K562 (cell line): ENCODE measurements around the gene APCDD1L. TPM values are rescaled to one million over a fixed set of nuclear protein-coding genes. Genes with fewer than 3 reads are reported as not detected.
A peak's percentile ranks its signal among the peaks of the same experiment; 100 is the strongest.

ENCODE experiments used
- ATAC-seq: fragments of 200-7000 bp; cut with Tn5 transposase; 3 replicates; pipeline ENCODE4 v1.9.1; 2020; ENCODE audit warnings: moderate library complexity
- BruUV-seq: library from RNA; stranded (reverse); fragments of 400-500 nt; replicated peaks from 2 replicates; lab custom pipeline; 2021; lab: Mats Ljungman, UMichigan
- CTCF ChIA-PET: fragments of 300-600 bp; formaldehyde crosslinking; extraction: SDS; loops from one replicate; lab custom pipeline; 2021; ENCODE audit warnings: low intra/inter-chr PET ratio; lab: Yijun Ruan, JAX
- POLR2A ChIA-PET: fragments of 300-600, 350-650 bp; sonication (Branson Sonifier 250); formaldehyde crosslinking; extraction: SDS; loops from one replicate; lab custom pipeline; 2021; ENCODE audit warnings: antibody characterized with exemption, inconsistent platforms; lab: Yijun Ruan, JAX
- DNase-seq, 4 experiments: peaks; one replicate each; pipeline versions ENCODE4 v3.0.0 to v3.0.0-alpha.2; 2011 to 2018; ENCODE audit warnings: low spot score in 3 of 4, mixed read lengths in 3 of 4; ENCODE audit errors: extremely low read depth in 1 of 4
- FAIRE-seq: peaks from 2 replicates; lab custom pipeline; 2011; peaks lifted over from hg19 to GRCh38; lab: Jason Lieb, UNC
- H2AFZ ChIP-seq: 2 replicates; pipeline ENCODE4 v1.6.0; 2011; ENCODE audit warnings: low read depth, low read length, control low read depth, inconsistent platforms
- H3K27ac ChIP-seq: fragments of 200-600 bp; 3 replicates; pipeline ENCODE4 v1.8.0; 2011; ENCODE audit warnings: low read depth, mild to moderate bottlenecking, control low read depth, inconsistent platforms, low read length, moderate library complexity, mixed read lengths; ENCODE audit errors: extremely low read depth
- H3K27me3 ChIP-seq, 2 experiments: fragments of 300-600 bp in 1 of 2; 2 replicates in 1 of 2; 3 replicates in 1 of 2; pipeline versions ENCODE4 v1.6.0 to v1.8.0; 2011; ENCODE audit warnings: inconsistent platforms in 2 of 2, low read length in 2 of 2, mild to moderate bottlenecking in 1 of 2, mixed read lengths in 1 of 2, moderate library complexity in 1 of 2; ENCODE audit not compliant: control insufficient read depth in 2 of 2, insufficient read depth in 2 of 2
- H3K36me3 ChIP-seq: fragments of 300-600 bp; 3 replicates; pipeline ENCODE4 v1.8.0; 2011; ENCODE audit warnings: mild to moderate bottlenecking, low read length, inconsistent platforms; ENCODE audit not compliant: control insufficient read depth, insufficient read depth
- H3K4me1 ChIP-seq, 2 experiments: fragments of 200-600 bp in 1 of 2; replicated peaks in 1 of 2; 2 replicates in 1 of 2; 3 replicates in 1 of 2; pipeline versions ENCODE4 v1.5.1 to v1.8.0; 2011; ENCODE audit warnings: inconsistent platforms in 2 of 2, low read length in 2 of 2, mild to moderate bottlenecking in 1 of 2, mixed read lengths in 1 of 2, moderate library complexity in 1 of 2; ENCODE audit not compliant: control insufficient read depth in 2 of 2, insufficient read depth in 2 of 2
- H3K4me2 ChIP-seq: 2 replicates; pipeline ENCODE4 v1.6.1; 2011; ENCODE audit warnings: low read length, control low read depth, inconsistent platforms, mixed read lengths; ENCODE audit not compliant: insufficient read depth
- H3K4me3 ChIP-seq: fragments of 200-600 bp; sonication (generic), shearing (Covaris generic); 2 replicates; pipeline ENCODE4 v1.5.1; 2016; ENCODE audit warnings: control low read depth, inconsistent platforms
- H3K79me2 ChIP-seq: fragments of 200-600 bp; 3 replicates; pipeline ENCODE4 v1.8.0; 2011; ENCODE audit warnings: low read length, inconsistent platforms; ENCODE audit not compliant: control insufficient read depth, insufficient read depth
- H3K9ac ChIP-seq, 2 experiments: 2 replicates each; pipeline versions ENCODE4 v1.6.0 to v1.6.1; 2011; ENCODE audit warnings: low read depth in 2 of 2, low read length in 2 of 2, control low read depth in 1 of 2, inconsistent platforms in 1 of 2, mild to moderate bottlenecking in 1 of 2, mixed read lengths in 1 of 2; ENCODE audit not compliant: insufficient read depth in 1 of 2
- H3K9me1 ChIP-seq: one replicate; pipeline ENCODE4 v1.6.0; 2011; ENCODE audit warnings: inconsistent platforms, mild to moderate bottlenecking, low read length, moderate library complexity; ENCODE audit not compliant: control insufficient read depth, insufficient read depth
- H3K9me3 ChIP-seq: replicated peaks from 2 replicates; pipeline ENCODE4 v1.5.1; 2011; ENCODE audit warnings: low read depth, low read length, inconsistent platforms; ENCODE audit not compliant: control insufficient read depth, insufficient read depth
- H4K20me1 ChIP-seq: replicated peaks from 2 replicates; pipeline ENCODE4 v1.6.1; 2011; ENCODE audit warnings: low read length, inconsistent platforms, mixed read lengths; ENCODE audit not compliant: control insufficient read depth, insufficient read depth
- CC2D1A ChIP-seq: fragments of 450-650 bp; IDR thresholded peaks from 2 replicates; pipeline ENCODE4 v1.6.1; 2017; ENCODE audit warnings: mild to moderate bottlenecking
- CHCHD3 ChIP-seq: fragments of 250-450 bp; sonication (Bioruptor Pico); IDR thresholded peaks from 2 replicates; pipeline ENCODE4 v2.1.2; 2022; ENCODE audit warnings: mild to moderate bottlenecking
- CREM ChIP-seq: IDR thresholded peaks from 2 replicates; pipeline ENCODE4 v1.6.1; 2014; ENCODE audit warnings: antibody characterized with exemption, low read depth
- FOXA1 ChIP-seq: fragments of 450-650 bp; IDR thresholded peaks from 2 replicates; pipeline ENCODE4 v1.6.1; 2016; ENCODE audit warnings: mild to moderate bottlenecking, borderline replicate concordance
- MYC ChIP-seq, 2 experiments: fragments of 250-450 bp in 1 of 2; sonication (Bioruptor Pico) in 1 of 2; IDR thresholded peaks; 2 replicates each; pipeline versions ENCODE4 v1.5.1 to v1.6.1; 2012 to 2021; ENCODE audit warnings: low read depth in 2 of 2, borderline replicate concordance in 1 of 2, improper control_type of control experiment in 1 of 2, low read length in 1 of 2, mild to moderate bottlenecking in 1 of 2, moderate library complexity in 1 of 2
- NONO ChIP-seq, 2 experiments: fragments of 200-400 bp in 1 of 2; fragments of 450-650 bp in 1 of 2; formaldehyde crosslinking in 1 of 2; IDR thresholded peaks; 2 replicates each; pipeline ENCODE4 v1.6.1; 2017; ENCODE audit warnings: low read depth in 2 of 2, mild to moderate bottlenecking in 2 of 2, moderate library complexity in 2 of 2, low read length in 1 of 2
- POLR2A ChIP-seq: fragments of 450-650 bp; conservative IDR thresholded peaks from 2 replicates; pipeline ENCODE4 v1.6.1; 2016
- RFX5 ChIP-seq: IDR thresholded peaks from 2 replicates; pipeline ENCODE4 v1.6.1; 2011; ENCODE audit warnings: low read depth, mild to moderate bottlenecking, improper control_type of control experiment, low read length
- TCF3 ChIP-seq: sonication (generic); formaldehyde crosslinking; IDR thresholded peaks from 2 replicates; pipeline ENCODE4 v1.4.0; 2020; ENCODE audit warnings: mild to moderate bottlenecking, missing genetic modification reagents
- ZNF146 ChIP-seq: IDR thresholded peaks from one replicate; pipeline ENCODE4 v1.6.1; 2018; ENCODE audit warnings: missing compliant biosample characterization; ENCODE audit not compliant: unreplicated experiment
- ZNF644 ChIP-seq: fragments of 200-800 bp; sonication (Bioruptor generic); IDR thresholded peaks from 2 replicates; pipeline ENCODE4 v1.6.1; 2016; ENCODE audit warnings: low read depth, missing genetic modification characterization, missing compliant biosample characterization
- WGBS: fragments of 100-300 bp; shearing (Covaris generic); methylation state at CpG from one replicate; pipeline ENCODE4 v1.1.6; 2016; ENCODE audit warnings: low coverage, mixed read lengths; ENCODE audit not compliant: insufficient coverage; ENCODE audit errors: missing lambda C conversion rate; 5-methylcytosine and 5-hydroxymethylcytosine counted together
- in situ Hi-C: fragments of 300-500 bp; cut with MboI; formaldehyde crosslinking; loops from 4 replicates; pipeline ENCODE4 v1.15.0; 2018; ENCODE audit warnings: inconsistent platforms, mixed read lengths
- intact Hi-C: fragments of 100-400 bp; cut with micrococcal nuclease; formaldehyde crosslinking; loops from 2 replicates; pipeline ENCODE4 v1.14.2; 2022
- polyA plus RNA-seq, 8 experiments: library from polyadenylated mRNA; depleted of rRNA in 4 of 8; stranded (reverse) in 5 of 8; unstranded in 3 of 8; fragments of >200 nt; fragmentation: Nextera tagmentation in 2 of 8; fragmentation: Illumina TruSeq in 1 of 8; extraction: Ambion mirVana in 2 of 8; extraction: Trizol in 1 of 8; gene quantifications; 2 replicates each; pipeline versions ENCODE4 v1.2.1 to v1.2.3, GENCODE V29; 2011 to 2014; ENCODE audit warnings: inconsistent platforms in 1 of 8, missing spikeins in 1 of 8
- total RNA-seq, 7 experiments: library from RNA; depleted of rRNA in 6 of 7; stranded (reverse); fragments of >200 nt in 6 of 7; fragmentation: Illumina TruSeq in 2 of 7; extraction: Trizol in 2 of 7; gene quantifications; 2 replicates each; pipeline versions ENCODE4 v1.2.1 to v1.2.3, GENCODE V29; 2011 to 2021; ENCODE audit warnings: low replicate concordance in 1 of 7
- TF ChIP-seq, protein P1 (sequence below): fragments of 250-450 bp; sonication (Bioruptor Pico); IDR thresholded peaks from 2 replicates; pipeline ENCODE4 v1.4.0; 2020; ENCODE audit warnings: mild to moderate bottlenecking, moderate library complexity

Gene APCDD1L
- total and polyA plus RNA-seq, 9 of the 15 experiments (the other 6 are each of a cell fraction or from before 2014, with no cell fraction given) = not detected

DNA sequence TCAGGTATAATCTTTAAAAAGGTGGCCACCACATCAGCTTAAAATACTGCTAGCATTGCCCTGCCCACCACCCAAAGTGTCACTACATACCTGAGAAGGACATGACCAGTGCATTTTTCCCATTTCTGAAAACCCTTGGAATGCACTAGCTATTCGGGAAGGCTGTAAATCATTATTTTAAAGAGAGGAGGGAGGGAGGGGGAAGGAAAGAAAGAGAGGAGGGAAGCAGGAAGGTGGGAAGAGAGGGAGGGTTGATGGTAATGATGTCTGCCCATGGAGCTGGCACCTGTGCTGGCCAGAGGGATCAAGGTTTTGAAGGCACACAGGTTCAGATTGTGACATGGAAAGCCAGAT lies 93.7 kb downstream of the APCDD1L start:
- H2AFZ ChIP-seq = no peak overlapping the region
- H3K27ac ChIP-seq = no peak overlapping the region
- no peaks in the 10 kb centered on the region for H3K9me1 ChIP-seq
- ChIA-PET CTCF (no interaction called here), POLR2A (interaction anchor here (1.3 to 2.1 kb wide), 4 partner anchors 11 to 16 kb away, joined by 3 to 5 read pairs (median 4); no protein-coding TSS in a partner anchor)
- H3K9ac ChIP-seq = no peak overlapping the region
- peaks cover 80% of the 10 kb centered on the region for H3K36me3 ChIP-seq
- peaks cover 95% of the 10 kb centered on the region for H3K79me2 ChIP-seq
- H3K4me1 ChIP-seq = peaks cover 0 to 9% of the 10 kb centered on the region in 2 experiments; a peak in 2 of 5 replicates
- H3K4me2 ChIP-seq = no peak overlapping the region
- in situ Hi-C loops (no loop called here), intact Hi-C loops (no loop called here)
- H3K9me3 ChIP-seq = no peaks in the 10 kb centered on the region
- no peak overlapping the region for H3K4me3 ChIP-seq
- DNase-seq = no peak
- BruUV-seq = no TSS peak
- peaks cover 12% of the 10 kb centered on the region for H4K20me1 ChIP-seq
- H3K27me3 ChIP-seq = no peaks in the 10 kb centered on the region
- FAIRE-seq = no peak
- WGBS = 78% methylated on average over 1 of the region's 1 CpG
- no peak for ATAC-seq
- no peak for TF ChIP-seq ZNF146 (CRISPR knock-in tag)
- 0 out of 2 replicates have a peak, but pooled peaks have one; percentile 24 for TF ChIP-seq POLR2A
- TF ChIP-seq MYC (IDR thresholded peaks at IDR 0.05; ENCODE audit: low read depth, low read length) = no peak
- TF ChIP-seq MYC (CRISPR knock-in tag; IDR thresholded peaks at IDR 0.05; ENCODE audit: borderline replicate concordance, low read depth) = no peak

DNA sequence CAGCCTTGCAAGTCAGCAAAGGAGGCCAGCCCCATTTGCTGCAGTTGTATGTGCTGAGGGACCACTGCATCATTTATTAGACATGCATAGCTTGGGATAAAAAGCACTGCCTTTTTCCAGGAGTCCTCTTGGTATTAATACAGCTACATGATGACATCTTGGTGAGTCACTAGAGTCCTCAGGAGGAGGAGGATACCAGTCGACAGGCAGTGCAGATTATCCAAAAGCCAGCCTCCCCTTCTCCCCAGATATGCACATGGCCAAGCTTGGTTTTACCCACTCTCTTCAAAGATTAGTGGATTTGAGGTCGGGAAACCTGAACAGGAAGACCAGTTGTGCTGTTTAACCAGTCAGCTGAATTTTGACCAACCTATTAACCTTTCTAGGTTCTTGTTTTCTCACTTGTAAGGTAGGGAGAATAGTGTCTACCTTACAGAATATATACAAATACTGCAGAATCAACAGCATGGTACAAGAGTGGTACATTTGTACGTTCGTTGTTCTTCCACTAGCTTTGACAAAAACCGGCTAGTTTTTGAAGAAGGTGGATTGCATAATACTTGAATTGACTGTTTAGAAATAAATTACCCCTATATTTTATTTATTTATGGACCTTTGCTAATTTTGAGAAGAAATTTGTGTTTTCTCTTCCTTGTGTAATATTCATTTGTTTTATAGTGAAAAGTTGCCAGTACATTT lies 94.3 kb downstream of the APCDD1L start:
- no peak overlapping the region for H3K9ac ChIP-seq
- H3K9me3 ChIP-seq = no peaks in the 10 kb centered on the region
- no peaks in the 10 kb centered on the region for H3K9me1 ChIP-seq
- no peaks in the 10 kb centered on the region for H3K27me3 ChIP-seq
- in situ Hi-C loops = no loop called here
- ChIA-PET CTCF (no interaction called here), POLR2A (interaction anchor here (0.6 to 2.1 kb wide), 8 partner anchors 8 to 60 kb away, joined by 3 to 5 read pairs (median 4); no protein-coding TSS in a partner anchor)
- DNase-seq (peak in 3 of 4 experiments; percentile 18 to 56 (median 54)), ATAC-seq (peak; percentile 76), FAIRE-seq (peak; percentile 84)
- H4K20me1 ChIP-seq = peaks cover 12% of the 10 kb centered on the region
- H3K4me3 ChIP-seq = no peak overlapping the region
- no peak overlapping the region for H2AFZ ChIP-seq
- 58% methylated on average over 5 of the region's 5 CpGs for WGBS
- H3K79me2 ChIP-seq = peaks cover 95% of the 10 kb centered on the region
- H3K4me1 ChIP-seq = peaks cover 0 to 9% of the 10 kb centered on the region in 2 experiments; a peak in 2 of 5 replicates
- no peak overlapping the region; the same call in 2 of the 3 replicates for H3K27ac ChIP-seq
- H3K36me3 ChIP-seq = peaks cover 81% of the 10 kb centered on the region
- intact Hi-C loops = no loop called here
- BruUV-seq = no TSS peak
- H3K4me2 ChIP-seq = no peak overlapping the region
- TF ChIP-seq FOXA1 (no peak), TCF3 (peak; percentile 45; the same call in 1 of the 2 replicates), NONO (IDR thresholded peaks at IDR 0.05; ENCODE audit: low read depth in 2 of 2, low read length in 1 of 2) (no peak), ZNF644 (tag) (no peak), CHCHD3 (CRISPR knock-in tag) (no peak), RFX5 (no peak), CC2D1A (no peak), CREM (no peak)
- TF ChIP-seq, protein P1, sequence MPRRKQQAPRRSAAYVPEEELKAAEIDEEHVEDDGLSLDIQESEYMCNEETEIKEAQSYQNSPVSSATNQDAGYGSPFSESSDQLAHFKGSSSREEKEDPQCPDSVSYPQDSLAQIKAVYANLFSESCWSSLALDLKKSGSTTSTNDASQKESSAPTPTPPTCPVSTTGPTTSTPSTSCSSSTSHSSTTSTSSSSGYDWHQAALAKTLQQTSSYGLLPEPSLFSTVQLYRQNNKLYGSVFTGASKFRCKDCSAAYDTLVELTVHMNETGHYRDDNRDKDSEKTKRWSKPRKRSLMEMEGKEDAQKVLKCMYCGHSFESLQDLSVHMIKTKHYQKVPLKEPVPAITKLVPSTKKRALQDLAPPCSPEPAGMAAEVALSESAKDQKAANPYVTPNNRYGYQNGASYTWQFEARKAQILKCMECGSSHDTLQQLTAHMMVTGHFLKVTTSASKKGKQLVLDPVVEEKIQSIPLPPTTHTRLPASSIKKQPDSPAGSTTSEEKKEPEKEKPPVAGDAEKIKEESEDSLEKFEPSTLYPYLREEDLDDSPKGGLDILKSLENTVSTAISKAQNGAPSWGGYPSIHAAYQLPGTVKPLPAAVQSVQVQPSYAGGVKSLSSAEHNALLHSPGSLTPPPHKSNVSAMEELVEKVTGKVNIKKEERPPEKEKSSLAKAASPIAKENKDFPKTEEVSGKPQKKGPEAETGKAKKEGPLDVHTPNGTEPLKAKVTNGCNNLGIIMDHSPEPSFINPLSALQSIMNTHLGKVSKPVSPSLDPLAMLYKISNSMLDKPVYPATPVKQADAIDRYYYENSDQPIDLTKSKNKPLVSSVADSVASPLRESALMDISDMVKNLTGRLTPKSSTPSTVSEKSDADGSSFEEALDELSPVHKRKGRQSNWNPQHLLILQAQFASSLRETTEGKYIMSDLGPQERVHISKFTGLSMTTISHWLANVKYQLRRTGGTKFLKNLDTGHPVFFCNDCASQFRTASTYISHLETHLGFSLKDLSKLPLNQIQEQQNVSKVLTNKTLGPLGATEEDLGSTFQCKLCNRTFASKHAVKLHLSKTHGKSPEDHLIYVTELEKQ (CRISPR knock-in tag) = no peak
